Peyer's patch (tissue), 4 donors: Measurements from ENCODE around the gene SFXN2. TPM values are rescaled to one million over a fixed set of nuclear protein-coding genes. Genes with fewer than 3 reads are reported as not detected.
A peak's percentile ranks its signal among the peaks of the same experiment; 100 is the strongest.

Experiments
- DNase-seq, 3 donors: peaks; one replicate each; pipeline ENCODE4 v3.0.0-alpha.2; 2017 to 2019
- H3K27ac ChIP-seq, 4 donors: fragments of 200-600 bp; sonication (generic); one replicate each; pipeline ENCODE4 v1.5.1; 2016 to 2019
- H3K27me3 ChIP-seq, 2 donors: fragments of 200-600 bp; sonication (generic); one replicate each; pipeline ENCODE4 v1.5.1; 2019
- H3K36me3 ChIP-seq, 3 donors: fragments of 200-600 bp; sonication (generic); one replicate each; pipeline ENCODE4 v1.5.1; 2016 to 2019
- H3K4me1 ChIP-seq, 4 donors: fragments of 200-600 bp; sonication (generic); one replicate each; pipeline ENCODE4 v1.5.1; 2016 to 2019
- H3K4me3 ChIP-seq, 4 donors: fragments of 200-600 bp; sonication (generic); 1 replicate in 3 of 4; 2 replicates in 1 of 4; pipeline ENCODE4 v1.5.1; 2016 to 2019; ENCODE audit warnings: mild to moderate bottlenecking in 1 of 4
- H3K9me3 ChIP-seq, 4 donors: fragments of 200-600 bp; sonication (generic); one replicate each; pipeline ENCODE4 v1.5.1; 2016 to 2019; ENCODE audit warnings: mild to moderate bottlenecking in 1 of 4
- POLR2A ChIP-seq, 2 donors: fragments of 450-650 bp; IDR thresholded peaks; one replicate each; pipeline ENCODE4 v1.5.1; 2017; ENCODE audit warnings: antibody characterized with exemption in 2 of 2, mild to moderate bottlenecking in 2 of 2, moderate library complexity in 2 of 2
- total RNA-seq, 4 donors: library from RNA; depleted of rRNA; stranded (reverse); fragments of >200 nt; gene quantifications; one replicate each; pipeline ENCODE4 v1.1.0, GENCODE V29; 2016
- TF ChIP-seq, protein P1 (sequence below), 6 experiments: fragments of 450-650 bp in 4 of 6; fragments of 200-600 bp in 2 of 6; sonication (generic) in 1 of 6; IDR thresholded peaks; one replicate each; pipeline ENCODE4 v1.5.1; 2017 to 2019; ENCODE audit warnings: antibody characterized with exemption in 6 of 6, mild to moderate bottlenecking in 3 of 6, moderate library complexity in 1 of 6

SFXN2 gene
- total RNA-seq, 4 donors from 2014 or later, result 1.9 to 37.1 (median 8.0) TPM

GRCh38 chr10:102678842-102679289 lies 35.6 kb upstream of the SFXN2 start:
- Histone ChIP-seq H3K4me1 (peaks cover 0 to 38% (median 17%) of the 10 kb centered on the region in 4 donors), H3K36me3 (peaks cover 0 to under 1% (median 0%) of the 10 kb centered on the region in 3 donors), H3K27me3 (no peaks in the 10 kb centered on the region), H3K9me3 (no peaks in the 10 kb centered on the region), H3K4me3 (no peak overlapping the region), H3K27ac (peak overlapping the region in 1 of 4 donors; percentile 29)
- TF ChIP-seq, protein P1, sequence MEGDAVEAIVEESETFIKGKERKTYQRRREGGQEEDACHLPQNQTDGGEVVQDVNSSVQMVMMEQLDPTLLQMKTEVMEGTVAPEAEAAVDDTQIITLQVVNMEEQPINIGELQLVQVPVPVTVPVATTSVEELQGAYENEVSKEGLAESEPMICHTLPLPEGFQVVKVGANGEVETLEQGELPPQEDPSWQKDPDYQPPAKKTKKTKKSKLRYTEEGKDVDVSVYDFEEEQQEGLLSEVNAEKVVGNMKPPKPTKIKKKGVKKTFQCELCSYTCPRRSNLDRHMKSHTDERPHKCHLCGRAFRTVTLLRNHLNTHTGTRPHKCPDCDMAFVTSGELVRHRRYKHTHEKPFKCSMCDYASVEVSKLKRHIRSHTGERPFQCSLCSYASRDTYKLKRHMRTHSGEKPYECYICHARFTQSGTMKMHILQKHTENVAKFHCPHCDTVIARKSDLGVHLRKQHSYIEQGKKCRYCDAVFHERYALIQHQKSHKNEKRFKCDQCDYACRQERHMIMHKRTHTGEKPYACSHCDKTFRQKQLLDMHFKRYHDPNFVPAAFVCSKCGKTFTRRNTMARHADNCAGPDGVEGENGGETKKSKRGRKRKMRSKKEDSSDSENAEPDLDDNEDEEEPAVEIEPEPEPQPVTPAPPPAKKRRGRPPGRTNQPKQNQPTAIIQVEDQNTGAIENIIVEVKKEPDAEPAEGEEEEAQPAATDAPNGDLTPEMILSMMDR (IDR thresholded peaks at IDR 0.05), result peak; percentile 21 to 70 (median 58)
- no peak for TF ChIP-seq POLR2A (IDR thresholded peaks at IDR 0.05)
- peak; percentile 60 to 85 (median 81) for DNase-seq

GRCh38 chr10:102679596-102679995 lies 34.8 kb upstream of the SFXN2 start:
- Histone ChIP-seq H3K4me1 (peaks cover 0 to 31% (median 16%) of the 10 kb centered on the region in 4 donors), H3K36me3 (peaks cover 0 to 5% (median 0%) of the 10 kb centered on the region in 3 donors), H3K4me3 (no peak overlapping the region), H3K9me3 (no peaks in the 10 kb centered on the region), H3K27me3 (no peaks in the 10 kb centered on the region), H3K27ac (no peak overlapping the region)
- DNase-seq, result no peak
- TF ChIP-seq, protein P1 (IDR thresholded peaks at IDR 0.05), result no peak

DNA sequence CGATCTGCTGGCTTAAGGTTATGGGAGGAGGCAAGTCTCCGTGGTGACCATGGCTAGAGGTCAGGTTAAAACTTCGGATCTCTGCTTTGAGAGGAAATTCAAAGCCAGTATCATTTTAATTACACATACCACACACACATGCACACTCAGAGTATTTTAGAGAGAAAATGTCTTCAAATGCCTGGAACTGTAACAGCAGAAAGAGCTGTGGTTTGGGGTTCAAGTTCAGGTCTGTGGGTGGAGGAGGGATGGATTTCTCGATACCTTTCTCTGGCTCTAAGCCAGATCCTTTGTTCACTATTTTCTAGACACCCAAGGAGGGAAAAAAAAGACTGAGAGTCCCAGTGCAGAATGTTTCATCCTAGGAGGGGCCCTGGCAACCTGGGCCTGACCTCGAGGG lies 32.7 kb upstream of the SFXN2 start:
- Histone ChIP-seq H3K36me3 (peaks cover 0 to 13% (median 0%) of the 10 kb centered on the region in 3 donors), H3K27ac (no peak overlapping the region), H3K9me3 (no peaks in the 10 kb centered on the region), H3K4me1 (peaks cover 0 to 20% (median 3%) of the 10 kb centered on the region in 4 donors), H3K4me3 (no peak overlapping the region), H3K27me3 (no peaks in the 10 kb centered on the region)
- TF ChIP-seq, protein P1 (IDR thresholded peaks at IDR 0.05), result no peak
- no peak for TF ChIP-seq POLR2A (IDR thresholded peaks at IDR 0.05)
- DNase-seq, result no peak

DNA sequence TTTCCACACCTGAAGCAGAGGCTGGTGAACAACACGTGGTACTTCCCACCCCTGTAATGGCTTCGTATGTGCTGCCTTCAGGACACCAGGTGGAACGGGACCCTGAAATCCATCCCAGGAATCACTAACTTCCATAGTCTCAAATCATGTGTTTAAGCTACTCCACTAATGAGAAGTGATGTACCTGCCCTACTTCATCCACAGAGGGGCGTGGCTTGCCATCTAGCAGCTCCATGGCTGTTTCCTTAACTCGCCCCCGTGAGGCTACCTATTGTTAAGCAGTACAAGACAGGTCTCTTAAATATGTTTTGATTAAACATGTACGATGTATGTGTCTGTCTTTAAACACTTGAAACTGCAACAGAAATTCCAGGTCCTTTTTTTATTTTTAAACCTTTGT lies 32.0 kb upstream of the SFXN2 start:
- Histone ChIP-seq H3K27me3 (no peaks in the 10 kb centered on the region), H3K4me1 (peaks cover 0 to 16% (median 3%) of the 10 kb centered on the region in 4 donors), H3K36me3 (peaks cover 0 to 13% (median 0%) of the 10 kb centered on the region in 3 donors), H3K4me3 (no peak overlapping the region), H3K9me3 (no peaks in the 10 kb centered on the region), H3K27ac (no peak overlapping the region)
- peak in 1 of 3 donors; percentile 46 for DNase-seq
- TF ChIP-seq POLR2A (IDR thresholded peaks at IDR 0.05), result no peak
- TF ChIP-seq, protein P1 (IDR thresholded peaks at IDR 0.05), result no peak

DNA sequence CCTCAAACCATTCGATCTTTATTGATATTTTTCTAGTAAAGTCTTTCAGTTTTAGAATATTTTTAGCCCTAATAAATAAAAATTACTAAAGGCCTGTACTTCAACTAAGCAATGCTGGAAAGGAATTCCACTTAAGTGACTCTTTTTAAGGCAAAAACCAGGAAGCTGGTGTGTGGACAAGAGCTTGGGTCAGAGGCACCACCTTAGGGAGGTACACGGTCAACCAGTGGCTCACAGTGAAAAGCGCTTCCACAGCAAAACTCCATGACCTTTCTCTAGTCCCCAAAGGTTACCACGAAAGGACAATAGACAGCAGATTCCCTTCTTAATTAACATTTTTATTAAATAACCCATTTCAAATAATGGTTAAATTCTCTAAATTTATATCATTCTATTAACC lies 31.5 kb upstream of the SFXN2 start:
- peaks cover 0 to 13% (median 0%) of the 10 kb centered on the region in 3 donors for H3K36me3 ChIP-seq

More for the DNA sequence above, 31.5 kb upstream of the SFXN2 start:
- no peak for TF ChIP-seq POLR2A (IDR thresholded peaks at IDR 0.05)
- TF ChIP-seq, protein P1 (IDR thresholded peaks at IDR 0.05), result no peak
- DNase-seq, result no peak
- no peaks in the 10 kb centered on the region for H3K27me3 ChIP-seq
- H3K27ac ChIP-seq, result no peak overlapping the region
- H3K9me3 ChIP-seq, result no peaks in the 10 kb centered on the region
- no peak overlapping the region for H3K4me3 ChIP-seq
- H3K4me1 ChIP-seq, result peaks cover 0 to 10% (median 3%) of the 10 kb centered on the region in 4 donors
